ENCODE measurements around the gene TEKTIP1.

TEKTIP1 gene

GRCh38 chr19:3537101-3537437 lies 1.9 kb upstream of the TEKTIP1 start:
- Histone ChIP-seq H3K9me3 (ENCODE audit: insufficient read depth, low read depth, low read length) (no peaks in the 10 kb centered on the region), H3K4me3 (ENCODE audit: low read length, poor library complexity, severe bottlenecking) (no peak overlapping the region), H2AFZ (ENCODE audit: low read length) (no peak overlapping the region), H3K4me1 (ENCODE audit: insufficient read depth, low read length, poor library complexity, severe bottlenecking) (no peaks in the 10 kb centered on the region), H3F3A (ENCODE audit: low read depth) (no peaks in the 10 kb centered on the region), H3K4me2 (ENCODE audit: low read depth, low read length, poor library complexity, severe bottlenecking) (no peak overlapping the region), H3K79me2 (ENCODE audit: insufficient read depth, low read length) (no peaks in the 10 kb centered on the region), H3K36me3 (ENCODE audit: insufficient read depth, low read length) (peaks cover 52% of the 10 kb centered on the region; the same call in 1 of the 2 replicates), H3K9me2 (replicated peaks; ENCODE audit: low read depth, low read length) (no peaks in the 10 kb centered on the region), H3K27me3 (ENCODE audit: insufficient read depth, low read length, poor library complexity, severe bottlenecking) (no peaks in the 10 kb centered on the region), H4K20me1 (ENCODE audit: insufficient read depth, low read length, poor library complexity, severe bottlenecking) (no peaks in the 10 kb centered on the region), H3K9ac (ENCODE audit: low read depth, low read length, poor library complexity, severe bottlenecking) (no peak overlapping the region)
- TF ChIP-seq CTCF (conservative IDR thresholded peaks at IDR 0.05; ENCODE audit: low read length) (no peak), EZH2phosphoT487 (IDR thresholded peaks at IDR 0.05; ENCODE audit: borderline replicate concordance) (no peak)

- no peaks in the 10 kb centered on the region for H3K4me1 ChIP-seq (ENCODE audit: insufficient read depth, low read length, poor library complexity, severe bottlenecking)
- no peaks in the 10 kb centered on the region for H3K9me2 ChIP-seq (replicated peaks; ENCODE audit: low read depth, low read length)
- H4K20me1 ChIP-seq (ENCODE audit: insufficient read depth, low read length, poor library complexity, severe bottlenecking), result no peaks in the 10 kb centered on the region
- no peaks in the 10 kb centered on the region for H3F3A ChIP-seq (ENCODE audit: low read depth)
- H3K4me3 ChIP-seq (ENCODE audit: low read length, poor library complexity, severe bottlenecking), result no peak overlapping the region
- H3K79me2 ChIP-seq (ENCODE audit: insufficient read depth, low read length), result no peaks in the 10 kb centered on the region
- H3K36me3 ChIP-seq (ENCODE audit: insufficient read depth, low read length), result peaks cover 46% of the 10 kb centered on the region; the same call in 1 of the 2 replicates
- H3K27me3 ChIP-seq (ENCODE audit: insufficient read depth, low read length, poor library complexity, severe bottlenecking), result no peaks in the 10 kb centered on the region
- TF ChIP-seq EZH2phosphoT487 (IDR thresholded peaks at IDR 0.05; ENCODE audit: borderline replicate concordance) (no peak), CTCF (conservative IDR thresholded peaks at IDR 0.05; ENCODE audit: low read length) (no peak)
- H3K4me2 ChIP-seq (ENCODE audit: low read depth, low read length, poor library complexity, severe bottlenecking), result no peak overlapping the region
- no peak overlapping the region for H3K9ac ChIP-seq (ENCODE audit: low read depth, low read length, poor library complexity, severe bottlenecking)
- H3K9me3 ChIP-seq (ENCODE audit: insufficient read depth, low read depth, low read length), result no peaks in the 10 kb centered on the region
- no peak overlapping the region for H2AFZ ChIP-seq (ENCODE audit: low read length)
Observed at GRCh38 chr19:3537438-3538240, 1.3 kb upstream of the TEKTIP1 start.

GRCh38 chr19:3538258-3538929 lies 580 bp upstream of the TEKTIP1 start:
- H3K36me3 ChIP-seq (ENCODE audit: insufficient read depth, low read length), result peaks cover 39% of the 10 kb centered on the region; the same call in 1 of the 2 replicates
- no peaks in the 10 kb centered on the region for H3K79me2 ChIP-seq (ENCODE audit: insufficient read depth, low read length)
- H3K27me3 ChIP-seq (ENCODE audit: insufficient read depth, low read length, poor library complexity, severe bottlenecking), result no peaks in the 10 kb centered on the region
- H2AFZ ChIP-seq (ENCODE audit: low read length), result no peak overlapping the region
- no peaks in the 10 kb centered on the region for H3F3A ChIP-seq (ENCODE audit: low read depth)
- TF ChIP-seq EZH2phosphoT487 (IDR thresholded peaks at IDR 0.05; ENCODE audit: borderline replicate concordance), result no peak
- TF ChIP-seq CTCF (conservative IDR thresholded peaks at IDR 0.05; ENCODE audit: low read length), result no peak
- no peak overlapping the region for H3K9ac ChIP-seq (ENCODE audit: low read depth, low read length, poor library complexity, severe bottlenecking)
- H3K4me1 ChIP-seq (ENCODE audit: insufficient read depth, low read length, poor library complexity, severe bottlenecking), result no peaks in the 10 kb centered on the region
- no peaks in the 10 kb centered on the region for H4K20me1 ChIP-seq (ENCODE audit: insufficient read depth, low read length, poor library complexity, severe bottlenecking)
- H3K4me2 ChIP-seq (ENCODE audit: low read depth, low read length, poor library complexity, severe bottlenecking), result no peak overlapping the region
- H3K9me3 ChIP-seq (ENCODE audit: insufficient read depth, low read depth, low read length), result no peaks in the 10 kb centered on the region
- H3K4me3 ChIP-seq (ENCODE audit: low read length, poor library complexity, severe bottlenecking), result no peak overlapping the region
- no peaks in the 10 kb centered on the region for H3K9me2 ChIP-seq (replicated peaks; ENCODE audit: low read depth, low read length)
